Osteoblast (primary cell): ENCODE results near the gene CHRM2. TPM values are rescaled to one million over a fixed set of nuclear protein-coding genes. Genes with fewer than 3 reads are reported as not detected.

Experiments
- DNase-seq: peaks from one replicate; pipeline ENCODE4 v3.0.0; 2011; ENCODE audit warnings: low spot score, mixed read lengths; ENCODE audit not compliant: insufficient read length; ENCODE audit errors: missing footprints
- H2AFZ ChIP-seq: 2 replicates; pipeline ENCODE4 v1.6.0; 2011; ENCODE audit warnings: mild to moderate bottlenecking, low read length
- H3K27ac ChIP-seq: 2 replicates; pipeline ENCODE4 v1.5.1; 2011; ENCODE audit warnings: mild to moderate bottlenecking, low read depth, low read length, moderate library complexity
- H3K27me3 ChIP-seq: 2 replicates; pipeline ENCODE4 v1.6.0; 2012; ENCODE audit warnings: mild to moderate bottlenecking, control low read depth, inconsistent platforms, low read length, moderate library complexity; ENCODE audit not compliant: insufficient read depth
- H3K36me3 ChIP-seq: 2 replicates; pipeline ENCODE4 v1.5.1; 2011; ENCODE audit warnings: mild to moderate bottlenecking, low read length, control low read depth, moderate library complexity; ENCODE audit not compliant: insufficient read depth
- H3K4me1 ChIP-seq: 2 replicates; pipeline ENCODE4 v1.5.1; 2011; ENCODE audit warnings: mild to moderate bottlenecking, low read length, control low read depth, moderate library complexity; ENCODE audit not compliant: insufficient read depth
- H3K4me2 ChIP-seq: 2 replicates; pipeline ENCODE4 v1.6.0; 2011; ENCODE audit warnings: mild to moderate bottlenecking, low read length; ENCODE audit not compliant: insufficient read depth
- H3K4me3 ChIP-seq: fragments of 200-600 bp; sonication (generic); 3 replicates; pipeline ENCODE4 v1.5.1; 2012; ENCODE audit warnings: mild to moderate bottlenecking, low read length, inconsistent platforms; ENCODE audit not compliant: insufficient read depth
- H3K79me2 ChIP-seq: 2 replicates; pipeline ENCODE4 v1.6.0; 2012; ENCODE audit warnings: mild to moderate bottlenecking, low read length, control low read depth, inconsistent platforms; ENCODE audit not compliant: insufficient read depth
- H3K9me3 ChIP-seq: 2 replicates; pipeline ENCODE4 v1.5.1; 2011; ENCODE audit warnings: low read depth, low read length, control low read depth
- H4K20me1 ChIP-seq: 2 replicates; pipeline ENCODE4 v1.6.0; 2012; ENCODE audit warnings: mild to moderate bottlenecking, low read length, control low read depth; ENCODE audit not compliant: insufficient read depth
- total RNA-seq: library from RNA; depleted of rRNA; stranded (reverse); fragments of >200 nt; gene quantifications from 2 replicates; pipeline ENCODE4 v1.2.3, GENCODE V29; 2012
- TF ChIP-seq, protein P1 (sequence below): IDR thresholded peaks from 2 replicates; pipeline ENCODE4 v1.5.1; 2011; ENCODE audit warnings: mild to moderate bottlenecking, low read depth, low read length, moderate library complexity; ENCODE audit errors: extremely low read depth

CHRM2 gene
- total RNA-seq, 1 donor, result under 0.01 TPM

DNA sequence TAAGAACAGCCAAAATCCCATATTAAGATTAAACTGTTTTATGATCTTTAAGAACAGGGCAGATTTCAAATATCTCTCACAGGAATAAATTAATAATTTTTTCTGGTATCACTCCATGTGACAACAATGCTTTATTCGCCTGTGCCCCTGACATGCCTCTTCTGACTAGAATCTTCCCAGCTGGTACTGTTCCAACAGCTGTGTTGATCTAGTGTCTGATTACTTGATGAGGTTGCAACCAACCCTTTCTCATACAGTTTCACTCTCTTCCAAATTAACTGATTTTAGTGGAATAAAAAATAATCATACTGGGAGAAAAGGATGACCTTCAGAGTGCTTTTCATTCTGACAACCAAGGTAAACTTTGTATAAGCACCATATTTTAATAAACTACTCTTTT, 151.9 kb downstream of the CHRM2 start:
- Histone ChIP-seq H3K4me2 (no peak overlapping the region), H3K27ac (no peak overlapping the region), H3K79me2 (no peaks in the 10 kb centered on the region), H4K20me1 (no peaks in the 10 kb centered on the region), H3K27me3 (no peaks in the 10 kb centered on the region), H2AFZ (no peak overlapping the region), H3K4me3 (no peak overlapping the region), H3K4me1 (no peaks in the 10 kb centered on the region), H3K36me3 (no peaks in the 10 kb centered on the region), H3K9me3 (no peaks in the 10 kb centered on the region)
- no peak for DNase-seq
- TF ChIP-seq, protein P1, sequence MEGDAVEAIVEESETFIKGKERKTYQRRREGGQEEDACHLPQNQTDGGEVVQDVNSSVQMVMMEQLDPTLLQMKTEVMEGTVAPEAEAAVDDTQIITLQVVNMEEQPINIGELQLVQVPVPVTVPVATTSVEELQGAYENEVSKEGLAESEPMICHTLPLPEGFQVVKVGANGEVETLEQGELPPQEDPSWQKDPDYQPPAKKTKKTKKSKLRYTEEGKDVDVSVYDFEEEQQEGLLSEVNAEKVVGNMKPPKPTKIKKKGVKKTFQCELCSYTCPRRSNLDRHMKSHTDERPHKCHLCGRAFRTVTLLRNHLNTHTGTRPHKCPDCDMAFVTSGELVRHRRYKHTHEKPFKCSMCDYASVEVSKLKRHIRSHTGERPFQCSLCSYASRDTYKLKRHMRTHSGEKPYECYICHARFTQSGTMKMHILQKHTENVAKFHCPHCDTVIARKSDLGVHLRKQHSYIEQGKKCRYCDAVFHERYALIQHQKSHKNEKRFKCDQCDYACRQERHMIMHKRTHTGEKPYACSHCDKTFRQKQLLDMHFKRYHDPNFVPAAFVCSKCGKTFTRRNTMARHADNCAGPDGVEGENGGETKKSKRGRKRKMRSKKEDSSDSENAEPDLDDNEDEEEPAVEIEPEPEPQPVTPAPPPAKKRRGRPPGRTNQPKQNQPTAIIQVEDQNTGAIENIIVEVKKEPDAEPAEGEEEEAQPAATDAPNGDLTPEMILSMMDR, result no peak

DNA sequence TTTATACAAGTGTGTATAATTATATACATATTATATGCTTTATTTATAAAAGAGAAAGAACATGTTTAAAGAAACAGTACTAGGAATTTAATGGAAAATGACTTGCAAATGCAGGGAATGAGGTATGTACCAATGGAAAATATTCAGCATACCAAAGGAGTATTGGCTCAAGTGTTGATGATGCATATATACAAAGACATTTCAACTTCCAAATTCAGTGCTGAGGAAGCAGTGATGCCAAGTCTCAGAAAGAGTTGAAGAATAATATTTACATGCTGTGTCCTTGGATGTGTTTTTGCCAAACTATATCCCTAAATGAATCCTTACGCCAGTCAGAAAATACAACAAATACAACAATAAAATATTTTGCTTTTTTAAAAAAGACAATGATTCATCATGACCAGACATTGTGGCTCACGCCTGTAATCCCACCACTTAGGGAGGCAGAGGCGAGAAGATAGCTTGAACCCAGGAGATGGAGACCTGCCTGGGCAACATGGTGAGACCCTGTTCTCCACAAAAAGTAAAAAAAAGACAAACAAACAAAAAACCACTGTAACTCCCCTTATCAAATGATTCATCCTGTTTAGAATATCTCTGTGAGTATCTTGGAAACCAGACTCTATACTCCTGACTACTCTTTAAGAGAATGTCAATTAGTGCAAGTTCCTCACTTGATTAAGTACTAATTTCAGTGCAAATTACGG, 157.2 kb downstream of the CHRM2 start:
- no peaks in the 10 kb centered on the region for H4K20me1 ChIP-seq
- H3K9me3 ChIP-seq, result no peaks in the 10 kb centered on the region
- H3K4me3 ChIP-seq, result no peak overlapping the region
- no peak overlapping the region for H3K4me2 ChIP-seq
- no peaks in the 10 kb centered on the region for H3K27me3 ChIP-seq
- peak overlapping the region; percentile 47 for H3K27ac ChIP-seq
- H2AFZ ChIP-seq, result no peak overlapping the region
- no peaks in the 10 kb centered on the region for H3K79me2 ChIP-seq
- TF ChIP-seq, protein P1, result no peak
- H3K36me3 ChIP-seq, result no peaks in the 10 kb centered on the region
- peaks cover 4% of the 10 kb centered on the region for H3K4me1 ChIP-seq
- DNase-seq, result no peak

DNA sequence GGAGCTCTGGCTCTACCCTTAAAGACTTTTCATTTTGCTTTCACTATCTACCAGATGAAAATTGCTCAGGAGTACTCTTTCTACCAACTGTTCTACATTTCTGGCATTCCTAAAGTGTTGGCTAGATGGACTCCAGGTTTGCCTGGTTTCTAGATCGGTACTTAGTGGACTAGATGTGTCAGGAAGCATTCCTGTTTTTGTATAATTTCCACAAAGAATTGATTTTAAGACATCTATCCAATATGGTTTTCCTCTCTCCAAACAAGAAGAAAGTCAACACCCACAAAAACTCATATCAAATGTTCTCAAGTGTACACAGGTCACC, 157.7 kb downstream of the CHRM2 start:
- peak; percentile 60 for DNase-seq
- no peak overlapping the region for H3K27ac ChIP-seq
- H3K4me2 ChIP-seq, result no peak overlapping the region
- no peaks in the 10 kb centered on the region for H4K20me1 ChIP-seq
- H3K27me3 ChIP-seq, result no peaks in the 10 kb centered on the region
- peaks cover 4% of the 10 kb centered on the region for H3K4me1 ChIP-seq
- TF ChIP-seq, protein P1, result no peak
- no peaks in the 10 kb centered on the region for H3K79me2 ChIP-seq
- H3K4me3 ChIP-seq, result no peak overlapping the region
- no peaks in the 10 kb centered on the region for H3K9me3 ChIP-seq
- no peaks in the 10 kb centered on the region for H3K36me3 ChIP-seq
- H2AFZ ChIP-seq, result no peak overlapping the region

DNA sequence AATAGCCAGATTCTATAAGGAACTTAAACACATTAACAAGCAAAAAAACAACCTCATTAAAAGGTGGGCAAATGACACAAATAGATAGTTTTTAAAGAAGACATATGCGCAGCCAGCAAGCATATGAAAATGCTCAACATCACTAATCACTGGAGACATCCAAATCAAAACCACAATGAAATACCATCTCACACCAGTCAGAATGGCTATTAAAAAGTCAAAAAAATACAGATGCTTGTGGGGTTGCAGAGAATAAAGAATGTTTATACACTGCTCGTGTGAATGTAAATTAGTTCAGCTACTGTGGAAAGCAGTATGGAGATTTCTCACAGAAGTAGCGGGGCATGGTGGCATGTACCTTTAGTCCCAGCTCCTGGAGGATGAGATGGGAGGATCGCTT, 164.0 kb downstream of the CHRM2 start:
- no peak for DNase-seq
- TF ChIP-seq, protein P1, result no peak
- no peaks in the 10 kb centered on the region for H3K9me3 ChIP-seq
- no peaks in the 10 kb centered on the region for H3K27me3 ChIP-seq
- no peaks in the 10 kb centered on the region for H3K79me2 ChIP-seq
- H4K20me1 ChIP-seq, result no peaks in the 10 kb centered on the region
- H3K4me2 ChIP-seq, result no peak overlapping the region
- H2AFZ ChIP-seq, result no peak overlapping the region
- no peak overlapping the region for H3K27ac ChIP-seq
- no peaks in the 10 kb centered on the region for H3K36me3 ChIP-seq
- no peak overlapping the region for H3K4me3 ChIP-seq
- peaks cover 6% of the 10 kb centered on the region for H3K4me1 ChIP-seq
